ENCODE measurements around the gene BRME1.
"Not testable (repeated sequence)": the region's sequence is repeated elsewhere in the genome, so short reads cannot be mapped to it uniquely, and the experiment has no call there.

BRME1 gene

DNA sequence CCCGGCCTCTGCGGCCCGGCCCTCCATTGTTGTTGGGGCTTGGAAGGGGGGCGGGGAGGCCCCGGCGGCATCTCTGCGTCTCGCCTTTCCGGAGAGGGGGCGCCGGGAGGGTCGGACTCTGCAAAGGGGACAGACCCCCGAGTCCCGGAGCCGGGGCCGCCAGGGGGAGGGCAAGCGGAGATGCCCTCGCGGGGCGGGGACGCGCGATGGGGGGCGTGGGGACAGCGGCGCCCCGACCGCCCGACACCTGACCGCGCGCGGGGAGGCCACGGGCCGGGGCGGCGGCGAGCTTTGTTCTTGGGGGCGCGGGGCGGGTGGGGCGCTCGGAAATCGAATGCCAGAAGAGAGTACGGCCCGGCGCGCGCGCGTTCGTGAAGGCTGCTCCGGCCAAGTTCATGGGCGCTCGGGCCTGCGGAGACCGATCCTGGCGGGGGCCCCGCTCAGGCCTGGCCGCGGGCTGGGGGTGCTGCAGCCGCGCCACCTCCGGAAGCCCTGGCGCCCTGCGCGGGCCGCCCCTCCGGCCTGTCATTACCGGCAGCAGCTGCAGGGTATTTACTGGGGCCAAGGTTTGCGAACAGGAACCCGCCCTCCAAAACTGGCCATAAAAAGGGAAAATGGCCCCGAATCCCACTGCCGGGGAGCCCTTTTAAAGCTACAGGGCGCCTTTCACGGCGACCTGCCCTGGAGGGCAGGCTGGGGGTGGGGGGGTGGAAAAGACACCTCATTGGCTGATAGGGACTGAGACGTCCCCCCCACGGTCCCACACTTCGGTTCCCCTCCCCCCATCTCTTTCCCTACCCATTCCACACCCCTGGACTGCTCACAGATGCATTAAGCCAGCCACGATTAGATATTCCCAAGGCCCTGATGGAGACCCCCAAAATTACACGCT is 40.1 kb downstream of the BRME1 start:
- DNase-seq (ENCODE audit: low spot score) = no peak

DNA sequence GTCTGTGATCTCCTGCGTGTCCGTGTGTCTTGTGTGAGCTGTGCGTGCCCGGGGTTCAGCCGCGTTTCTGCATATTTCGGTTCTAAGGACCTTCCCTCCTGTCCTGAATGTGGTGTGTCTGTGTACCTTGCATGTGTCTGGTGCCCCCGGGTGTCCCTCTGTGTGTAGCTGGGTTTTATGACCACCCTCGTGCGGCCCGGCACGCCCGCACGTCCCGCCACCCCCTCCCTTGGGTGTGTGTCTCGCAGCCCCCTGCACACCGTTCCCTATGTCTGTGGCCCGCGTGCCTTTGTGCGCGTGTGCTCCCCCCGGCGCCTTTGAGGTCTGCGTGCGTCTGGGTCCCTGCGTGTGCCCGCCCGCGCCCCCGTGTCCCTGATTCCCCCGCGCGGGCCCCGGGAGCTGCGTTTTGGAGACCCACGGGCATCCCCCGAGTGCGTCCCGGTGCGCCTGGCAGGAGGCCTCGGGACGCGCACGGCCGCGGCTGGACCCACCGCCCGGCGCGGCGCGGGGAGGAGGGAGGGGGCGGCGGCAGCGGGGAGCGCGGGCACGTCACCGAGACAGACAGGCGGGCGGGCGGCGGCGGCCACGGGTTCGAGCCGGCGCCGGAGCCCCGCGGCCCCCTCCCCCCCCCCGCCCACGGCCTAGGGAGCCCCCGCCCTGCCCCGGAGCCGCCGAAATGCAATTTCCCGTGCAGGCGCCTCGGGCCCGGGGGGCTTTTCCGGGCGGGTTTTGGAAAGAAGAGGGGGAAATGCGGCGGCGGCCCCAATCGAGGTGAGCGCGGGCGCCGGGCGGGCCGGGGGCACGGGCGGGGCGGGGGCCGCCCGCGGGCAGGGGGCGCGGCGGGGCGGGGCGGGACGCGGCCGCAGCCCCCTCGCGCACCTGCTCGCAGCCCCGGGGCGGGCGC is 41.0 kb downstream of the BRME1 start:
- no peak for DNase-seq (ENCODE audit: low spot score)

DNA sequence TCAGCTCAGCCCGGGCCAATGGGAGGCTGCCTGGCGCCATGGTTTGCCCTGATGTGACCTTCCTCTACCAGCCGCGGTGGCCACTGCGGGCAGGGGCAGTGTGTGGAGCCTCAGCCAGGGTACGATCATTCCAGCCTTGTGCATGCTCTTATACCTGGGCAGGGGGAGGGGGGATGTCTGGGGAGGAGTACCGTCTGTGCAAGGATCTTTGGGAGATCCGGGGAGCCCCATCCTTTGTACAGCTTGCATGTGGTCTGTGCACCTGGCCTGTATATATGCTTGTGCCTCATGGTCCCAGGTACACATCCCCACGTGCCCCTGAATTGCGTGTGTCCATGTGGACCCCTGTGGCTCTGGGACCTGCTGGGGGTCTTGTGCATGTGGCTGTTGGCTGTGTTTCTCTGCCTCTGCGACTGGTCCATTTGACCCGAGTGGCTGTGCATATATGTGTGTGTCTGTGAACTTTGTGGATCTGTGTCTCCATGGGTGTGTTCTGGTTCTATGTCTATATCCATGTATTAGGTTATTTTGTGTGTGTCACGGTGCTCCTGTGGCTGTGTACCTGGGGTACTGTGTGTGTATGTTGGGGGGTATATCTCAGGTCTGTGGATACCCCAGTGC is 41.8 kb downstream of the BRME1 start:
- DNase-seq (ENCODE audit: low spot score) = no peak

DNA sequence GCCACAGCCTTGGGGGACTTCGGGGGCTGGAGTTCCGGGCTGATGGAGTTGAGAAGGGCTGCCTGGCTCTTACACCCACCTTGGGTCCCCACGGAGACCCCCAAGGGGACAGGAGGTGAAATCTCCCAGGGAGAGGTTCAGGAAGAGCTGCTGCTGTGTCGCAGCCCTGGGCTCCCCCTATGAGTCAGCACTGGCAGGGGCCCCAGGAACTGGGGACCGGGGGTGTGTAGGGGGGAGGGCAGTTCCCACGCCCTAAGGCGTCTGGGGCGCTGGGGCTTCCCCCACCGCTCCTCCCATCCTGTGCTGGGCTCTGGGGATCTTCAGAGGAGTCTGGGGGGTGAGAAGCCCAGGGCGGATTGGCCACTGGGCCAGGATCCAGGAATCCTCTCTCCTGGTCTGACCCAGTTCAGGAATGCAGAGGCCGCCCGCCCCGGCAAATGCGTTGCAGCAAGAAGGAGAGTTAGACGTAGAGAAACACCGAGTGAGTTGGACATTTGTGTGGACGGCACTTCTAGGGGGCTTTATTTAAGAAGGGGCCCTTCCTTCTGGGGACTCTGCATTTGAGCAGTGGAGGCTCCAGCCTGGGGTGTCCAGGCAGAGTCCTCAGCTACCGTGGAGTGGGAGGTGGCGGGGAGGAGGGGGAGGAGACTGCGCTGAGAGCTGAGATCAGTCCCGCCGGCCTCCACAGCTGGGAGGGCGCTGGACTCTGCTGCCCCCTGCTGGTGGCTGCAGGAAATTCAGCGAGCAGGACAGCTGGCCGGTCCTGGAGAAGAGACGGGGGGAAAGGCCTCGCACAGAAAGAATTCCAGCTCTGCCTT is 44.0 kb downstream of the BRME1 start:
- peak; percentile 91 for DNase-seq (ENCODE audit: low spot score)

DNA sequence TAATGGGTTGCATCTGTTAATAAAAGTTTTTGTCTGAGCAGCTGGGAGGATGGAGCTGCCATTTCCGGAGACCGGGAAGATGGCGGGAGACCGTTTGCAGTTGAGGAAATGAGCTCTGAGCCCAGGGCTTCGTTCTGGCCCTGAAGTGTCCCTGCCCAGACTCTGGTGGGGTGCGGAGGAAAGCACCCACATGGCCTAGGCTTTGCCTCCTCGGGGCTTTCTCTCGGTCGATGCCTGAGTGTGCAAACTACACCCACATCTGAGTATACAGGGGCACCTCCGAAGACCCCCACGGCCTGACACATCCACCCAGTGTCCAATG is 44.6 kb downstream of the BRME1 start:
- DNase-seq (ENCODE audit: low spot score) = no peak

DNA sequence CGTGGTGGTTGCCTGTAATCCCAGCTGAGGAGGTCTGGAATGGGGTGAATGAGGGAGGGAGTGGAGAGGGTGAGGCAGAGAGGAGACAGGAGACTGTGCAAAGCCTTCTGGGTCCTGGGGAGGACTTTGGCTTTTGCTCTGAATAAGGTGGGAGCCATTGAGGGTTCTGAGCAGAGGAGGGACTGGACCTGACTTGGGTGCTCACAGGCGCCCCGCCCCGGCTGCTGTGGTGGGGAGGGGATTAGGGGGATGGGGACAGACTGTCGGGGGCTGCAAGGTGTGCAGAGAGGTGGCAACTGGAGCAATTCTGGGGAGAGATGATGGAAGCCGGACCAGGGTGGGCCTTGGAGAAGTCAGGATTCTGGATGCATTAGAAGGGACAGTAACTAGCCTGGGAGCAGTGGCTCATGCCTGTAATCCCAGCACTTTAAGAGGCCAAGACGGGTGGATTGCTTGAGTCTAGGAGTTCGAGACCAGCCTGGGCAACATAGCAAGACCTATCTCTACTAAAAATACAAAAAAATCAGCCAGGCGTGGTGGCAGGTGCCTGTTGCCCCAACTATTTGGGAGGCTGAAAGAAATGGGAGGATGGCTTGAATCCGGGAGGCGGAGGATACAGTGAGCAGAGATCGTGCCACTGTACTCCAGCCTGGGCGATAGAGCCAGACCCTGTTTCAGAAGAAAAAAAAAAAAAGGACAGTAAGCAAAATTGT is 45.1 kb downstream of the BRME1 start:
- DNase-seq (ENCODE audit: low spot score) = no peak

DNA sequence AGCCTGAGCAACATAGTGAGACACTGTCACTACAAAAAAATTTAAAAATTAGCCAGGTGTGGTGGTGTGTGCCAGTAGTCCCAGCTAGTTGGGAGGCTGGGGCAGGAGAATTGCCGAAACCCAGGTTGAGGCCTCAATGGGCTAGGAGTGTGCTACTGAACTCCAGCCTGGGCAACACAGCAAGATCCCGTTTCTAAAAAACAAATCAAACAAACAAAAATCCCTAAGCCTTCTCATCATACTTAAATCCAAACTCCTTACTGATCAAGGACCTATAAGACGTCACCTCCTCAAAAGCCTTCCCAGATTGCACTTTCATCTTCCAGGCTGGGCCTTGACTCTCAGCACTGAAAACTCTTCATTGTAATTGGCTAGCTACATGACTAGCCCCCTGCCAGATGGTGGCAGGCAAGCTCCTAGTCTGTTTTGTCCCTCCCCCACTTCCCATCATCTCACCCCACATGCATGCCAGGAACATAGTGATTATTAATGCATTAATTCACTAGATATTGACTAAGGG is 46.5 kb downstream of the BRME1 start:
- DNase-seq (ENCODE audit: low spot score) = no peak

DNA sequence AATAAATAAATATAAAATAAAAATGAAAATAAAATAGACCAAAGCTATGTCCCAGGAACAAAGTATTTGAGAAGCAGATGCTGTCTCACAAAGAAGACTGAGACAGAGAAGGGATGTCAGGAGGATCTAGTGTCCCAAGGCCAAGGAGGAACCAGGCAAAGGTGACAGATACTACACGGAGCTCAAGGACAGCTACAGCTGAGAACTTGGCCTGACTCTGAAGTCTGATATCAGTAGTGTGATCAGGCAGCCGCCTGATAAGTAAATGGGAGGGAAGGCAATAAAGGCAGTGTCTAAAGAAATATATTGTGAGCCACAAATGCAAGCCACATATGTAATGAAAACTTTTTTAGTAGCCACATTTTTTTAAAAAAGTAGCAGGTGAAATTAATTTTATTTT is 49.4 kb downstream of the BRME1 start:
- no peak for DNase-seq (ENCODE audit: low spot score)

DNA sequence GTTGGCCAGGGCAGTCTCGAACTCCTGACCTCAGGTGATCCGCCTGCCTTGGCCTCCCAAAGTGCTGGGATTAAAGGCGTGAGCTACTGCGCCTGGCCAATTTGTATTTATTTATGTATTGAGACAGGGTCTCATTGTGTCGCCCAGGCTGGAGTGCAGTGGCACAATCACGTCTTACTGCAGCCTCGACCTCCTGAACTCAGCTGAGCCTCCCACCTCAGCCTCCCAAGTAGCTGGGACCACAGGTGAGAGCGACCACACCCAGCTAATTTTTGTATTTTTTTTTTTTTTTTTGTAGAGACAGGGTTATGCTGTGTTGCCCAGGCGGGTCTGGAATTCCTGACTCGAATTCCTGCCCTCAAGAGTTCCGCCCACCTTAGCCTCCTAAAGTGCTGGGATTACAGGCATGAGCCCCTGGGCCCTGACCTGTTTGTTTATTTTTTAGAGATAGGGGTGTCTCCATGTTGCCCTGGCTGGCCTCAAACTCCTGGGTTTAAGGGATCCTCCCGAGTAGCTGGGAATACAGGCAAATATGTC is 53.7 kb downstream of the BRME1 start:
- not testable (repeated sequence) for DNase-seq (ENCODE audit: low spot score)

DNA sequence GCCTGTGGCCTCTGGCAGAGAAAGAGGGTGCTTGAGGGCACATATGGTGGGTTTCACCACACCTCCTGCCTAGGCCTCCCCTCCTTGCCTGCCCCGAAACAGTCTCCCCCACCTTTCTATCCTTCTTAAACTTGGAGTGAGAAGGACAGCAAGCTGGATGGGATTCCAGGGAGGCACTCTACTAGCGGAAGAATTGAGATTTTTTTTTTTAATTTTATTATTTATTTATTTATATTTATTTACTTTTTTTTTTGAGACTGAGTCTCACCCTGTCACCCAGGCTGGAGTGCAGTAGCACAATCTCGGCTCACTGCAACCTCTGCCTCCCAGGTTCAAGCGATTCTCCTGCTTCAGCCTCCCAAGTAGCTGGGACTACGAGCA is 54.2 kb downstream of the BRME1 start:
- not testable (repeated sequence) for DNase-seq (ENCODE audit: low spot score)

DNA sequence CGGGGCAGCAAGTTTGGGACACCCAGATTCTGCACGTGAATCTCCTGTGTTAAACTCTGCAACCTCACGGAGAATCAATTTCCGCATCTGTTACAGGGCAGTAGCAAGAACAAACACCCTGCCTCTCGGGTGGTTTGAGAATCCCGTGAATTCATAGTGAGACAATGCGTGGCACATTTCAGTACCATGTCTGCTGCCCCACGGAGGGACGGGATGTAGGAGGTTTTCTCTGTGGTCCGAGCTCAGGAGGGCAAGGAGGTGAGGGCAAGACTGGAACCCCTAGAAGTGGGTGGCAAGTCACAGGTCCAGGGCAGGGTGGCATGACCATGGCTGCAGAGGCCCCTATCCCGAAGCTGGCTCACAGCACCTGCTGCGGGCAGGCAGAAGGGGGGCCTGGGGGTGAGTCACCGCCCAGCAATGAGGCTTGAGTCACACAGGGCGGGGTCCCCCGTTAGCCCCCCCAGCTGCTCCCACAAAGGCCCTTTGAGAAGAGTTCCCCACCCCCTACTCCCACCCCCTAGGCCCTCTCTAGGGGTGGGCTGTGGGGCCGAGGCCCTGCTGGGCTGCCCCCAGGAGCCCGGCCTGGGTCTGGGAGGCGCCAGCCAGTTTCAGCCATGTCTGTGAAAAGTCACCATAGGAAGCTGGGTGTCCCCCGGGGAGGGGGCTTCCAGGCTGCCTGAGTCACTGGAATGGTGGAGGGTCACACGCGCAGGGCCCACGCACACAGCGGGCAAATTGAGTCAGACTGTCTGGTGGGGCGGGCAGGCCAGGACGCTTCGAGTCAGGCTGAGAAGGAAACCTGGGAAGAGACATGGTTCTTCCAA is 54.8 kb downstream of the BRME1 start:
- DNase-seq (ENCODE audit: low spot score) = no peak

DNA sequence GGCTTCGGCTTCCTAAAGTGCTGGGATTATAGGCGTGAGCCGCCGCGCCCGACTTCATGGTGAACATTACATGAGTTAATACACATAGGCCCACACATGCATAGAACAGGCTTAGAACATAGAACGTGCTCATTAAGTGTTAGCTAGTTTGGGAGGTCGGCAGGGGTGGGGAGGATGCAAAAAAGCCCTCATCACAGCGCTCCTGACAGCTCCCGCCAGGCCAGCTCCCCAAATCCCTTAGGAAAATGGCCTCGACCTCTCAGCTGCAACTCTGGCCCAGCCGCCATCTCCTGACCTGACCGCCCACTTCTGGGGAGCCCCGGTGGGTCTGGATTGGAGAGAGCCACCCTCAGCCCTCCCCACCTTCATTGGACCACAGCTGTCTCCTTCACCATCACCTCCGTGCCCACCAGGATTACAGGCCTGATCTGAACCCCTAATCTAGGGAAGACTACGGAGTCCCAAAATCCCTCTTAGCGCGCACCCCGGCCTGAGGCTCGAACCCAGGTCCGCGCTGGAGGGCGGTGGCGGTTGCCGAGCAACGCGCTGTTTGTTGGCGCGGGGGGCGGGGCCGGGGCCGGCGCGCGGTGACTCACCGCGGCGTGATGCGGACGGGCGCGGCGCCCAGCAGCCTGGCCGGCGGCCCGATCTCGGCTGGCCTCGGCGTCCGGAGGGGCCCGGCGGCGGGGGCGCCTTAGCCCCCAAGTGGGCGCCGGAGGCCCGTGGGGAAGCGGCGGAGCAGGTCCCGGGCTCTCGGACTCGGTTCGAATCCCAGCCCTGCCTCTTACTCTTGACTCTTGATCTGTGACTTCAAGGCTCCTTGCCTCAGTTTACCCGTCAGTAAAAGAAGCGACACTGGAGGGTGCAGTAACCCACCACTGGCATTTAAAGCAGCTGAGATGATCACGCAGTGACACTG is 55.7 kb downstream of the BRME1 start:
- peak; percentile 65 for DNase-seq (ENCODE audit: low spot score)

DNA sequence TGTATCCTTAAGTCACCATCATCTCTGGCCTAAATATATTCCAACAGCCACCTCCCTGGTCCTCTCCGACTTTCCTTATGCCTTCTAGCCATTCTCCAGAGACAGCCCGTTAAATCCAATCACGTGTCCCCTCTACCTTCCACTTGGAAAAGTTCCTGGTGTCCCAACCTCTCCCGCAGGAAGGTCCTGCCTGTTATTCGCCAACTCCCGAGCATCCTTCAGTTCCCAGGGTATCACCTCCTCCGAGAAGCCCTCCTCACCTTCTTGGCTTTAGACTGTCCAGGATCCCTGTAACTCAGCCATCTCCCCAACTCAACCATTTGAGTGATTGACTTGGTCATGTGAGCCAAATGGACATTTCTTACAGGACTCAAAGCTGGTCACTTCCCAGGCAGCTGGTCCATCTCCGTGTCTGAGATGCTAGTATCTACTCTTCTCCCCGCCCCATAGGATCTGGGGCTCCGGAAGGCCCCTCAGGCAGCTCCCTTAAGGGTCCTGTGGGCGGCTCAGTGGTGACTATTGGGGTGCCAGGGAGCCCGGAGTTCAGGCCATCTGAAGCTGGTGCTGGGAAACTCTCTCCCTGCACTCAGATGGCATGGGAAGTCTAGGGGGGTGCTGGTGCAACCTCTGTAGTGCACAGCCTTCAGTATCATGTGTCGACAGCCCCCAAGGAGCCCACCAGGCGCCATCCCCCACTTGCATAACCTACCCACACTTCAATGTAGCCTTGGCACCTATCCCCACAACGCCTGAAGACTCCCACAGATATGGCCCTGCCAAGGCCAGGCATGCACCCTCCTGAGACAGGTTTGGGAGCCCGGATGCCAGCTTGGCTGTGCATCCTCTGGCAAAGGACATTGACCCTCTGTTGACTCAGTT is 56.9 kb downstream of the BRME1 start:
- DNase-seq (ENCODE audit: low spot score) = no peak

DNA sequence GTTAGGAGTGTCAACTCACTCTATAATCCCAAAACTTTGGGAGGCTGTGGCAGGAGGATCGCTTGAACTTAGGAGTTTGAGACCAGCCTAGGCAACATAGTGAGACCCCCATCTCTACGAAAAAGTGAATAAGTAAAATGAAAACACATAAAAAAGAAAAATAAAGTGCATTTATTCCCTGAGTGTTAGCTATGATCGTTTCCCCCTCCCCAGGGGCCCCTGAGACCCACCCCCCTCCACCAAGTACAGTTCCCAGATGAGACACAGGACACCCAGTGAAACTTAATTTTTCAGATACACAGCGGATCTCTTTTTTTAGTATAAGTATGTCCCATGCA is 57.6 kb downstream of the BRME1 start:
- DNase-seq (ENCODE audit: low spot score) = no peak

DNA sequence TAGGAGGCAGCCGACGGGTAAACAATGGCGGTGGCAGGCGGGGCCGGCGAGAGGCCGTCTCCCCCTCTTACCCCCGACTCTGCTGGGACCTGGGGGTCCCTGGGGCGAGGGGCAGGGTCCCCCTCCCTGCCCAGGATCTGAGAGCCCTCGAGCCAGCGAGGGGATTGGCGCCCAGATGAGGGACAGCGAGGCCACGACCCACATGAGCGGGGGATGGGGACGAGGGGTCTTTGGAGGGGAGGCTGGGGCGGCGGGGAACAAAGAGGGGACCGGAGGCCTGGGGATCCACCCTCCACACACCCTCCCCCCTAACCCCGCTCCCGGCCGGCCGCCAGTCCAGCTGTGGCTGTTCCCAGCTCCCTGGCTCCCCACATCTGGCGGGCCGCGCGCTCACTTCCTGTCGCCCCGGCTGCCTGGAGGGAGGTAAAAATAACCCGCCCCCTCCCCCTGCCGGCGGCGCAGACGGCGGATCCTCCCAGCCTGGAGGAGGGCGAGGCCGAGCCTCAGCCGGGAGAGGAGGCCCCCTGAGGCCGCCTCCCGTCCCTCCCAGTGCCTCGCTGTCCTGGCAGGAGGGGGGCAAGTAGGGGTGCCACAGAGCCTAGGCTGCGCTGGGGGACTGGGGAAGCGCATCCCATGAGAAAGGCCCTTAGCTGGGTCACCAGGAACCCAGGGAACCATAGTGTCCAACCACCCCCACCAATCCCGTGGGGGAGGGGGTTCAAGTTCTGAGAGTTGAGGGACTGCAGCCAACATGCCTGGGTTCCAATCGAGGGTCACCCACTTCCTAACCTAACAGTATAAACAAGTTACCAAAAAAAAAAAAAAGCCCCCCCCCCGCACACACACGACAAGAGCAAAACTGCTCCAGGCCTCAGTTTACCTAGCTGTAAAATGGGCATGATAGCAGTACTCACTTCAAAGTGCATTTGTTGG is 58.2 kb downstream of the BRME1 start:
- peak; percentile 82 for DNase-seq (ENCODE audit: low spot score)

DNA sequence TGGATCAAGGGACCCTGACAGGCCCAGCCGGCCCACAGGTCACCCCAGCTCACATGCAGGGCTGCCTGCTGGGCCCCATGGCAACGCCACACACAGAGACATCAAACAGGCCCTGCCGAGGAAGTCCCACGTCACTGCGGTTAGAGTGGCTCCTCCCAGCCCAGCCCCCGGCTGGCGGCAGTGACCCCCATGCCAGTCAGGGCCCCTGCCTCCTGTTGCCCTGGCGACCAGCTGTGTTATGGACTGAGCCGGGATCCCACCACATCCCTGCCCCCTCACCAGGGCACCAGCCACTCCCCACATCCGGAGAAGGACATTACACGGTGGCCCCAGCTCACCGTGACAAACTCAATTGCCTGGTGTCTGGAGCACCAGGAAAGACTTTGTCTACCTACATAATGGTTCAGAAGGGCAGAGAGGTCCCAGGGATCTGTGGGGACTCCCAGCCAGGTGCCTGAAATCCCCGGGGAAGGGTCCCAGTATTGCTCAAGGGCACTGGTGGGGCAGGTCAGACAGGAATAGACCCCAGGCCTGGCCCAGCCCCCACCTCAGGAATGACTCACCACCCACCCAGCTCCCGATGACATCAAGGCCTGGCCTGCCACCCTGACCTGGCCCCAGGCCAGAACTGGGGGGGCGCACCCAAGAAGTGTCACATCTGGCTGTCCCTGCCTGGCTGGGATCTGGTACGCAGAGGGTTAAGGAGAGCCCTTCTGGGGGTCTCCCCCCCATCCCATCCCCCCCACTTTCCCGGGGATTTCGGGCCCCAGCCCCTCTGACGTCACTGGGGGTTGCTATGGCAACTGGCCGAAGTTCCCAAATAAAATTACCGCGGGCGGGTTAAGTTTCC is 59.1 kb downstream of the BRME1 start:
- DNase-seq (ENCODE audit: low spot score) = peak; percentile 96

Measured in activated CD4-positive, alpha-beta T cell treated with anti-CD3 and anti-CD28 coated beads, Interleukin-2, Interleukin-4, amounts not matched to agents 100 ng/mL and 50 ng/mL, durations not matched to agents 16 hours and 8 hours (primary cell).